IPS-18a (cell line): ENCODE results near the gene THADA.

Experiments
- H3K27ac ChIP-seq: one replicate; pipeline ENCODE4 v1.5.1; 2013; ENCODE audit warnings: low read length
- H3K27me3 ChIP-seq: one replicate; pipeline ENCODE4 v1.6.1; 2013; ENCODE audit warnings: mild to moderate bottlenecking, low read length; ENCODE audit not compliant: control insufficient read depth, insufficient read depth
- H3K36me3 ChIP-seq: one replicate; pipeline ENCODE4 v1.6.1; 2013; ENCODE audit warnings: low read depth, low read length; ENCODE audit not compliant: control insufficient read depth
- H3K4me1 ChIP-seq: one replicate; pipeline ENCODE4 v1.6.1; 2013; ENCODE audit warnings: low read depth, low read length; ENCODE audit not compliant: control insufficient read depth
- H3K4me3 ChIP-seq: one replicate; pipeline ENCODE4 v1.5.1; 2013; ENCODE audit warnings: low read length
- H3K9ac ChIP-seq: one replicate; pipeline ENCODE4 v1.6.1; 2013; ENCODE audit warnings: mild to moderate bottlenecking, low read length, moderate library complexity
- H3K9me3 ChIP-seq: one replicate; pipeline ENCODE4 v1.6.1; 2013; ENCODE audit warnings: low read depth, low read length; ENCODE audit not compliant: control insufficient read depth

The THADA gene

DNA sequence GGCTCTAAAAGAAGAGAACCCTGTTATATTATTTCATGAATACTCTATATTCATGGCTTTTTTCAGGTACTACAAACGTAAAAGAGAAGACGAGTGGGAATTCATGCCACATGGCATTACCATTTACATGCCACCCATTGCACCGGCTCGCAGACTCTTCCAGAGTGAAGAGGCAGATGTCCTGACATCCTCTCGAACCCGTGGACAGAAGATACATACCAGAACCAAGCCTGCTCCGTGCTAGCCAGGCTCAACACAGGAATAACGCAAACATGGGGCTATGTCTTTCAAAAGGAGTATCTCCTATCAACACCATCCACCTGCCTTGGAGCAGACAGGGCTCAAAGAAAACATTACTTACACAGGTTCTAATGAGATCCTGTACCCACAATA lies 168.8 kb downstream of the THADA start:
- no peak overlapping the region for H3K4me3 ChIP-seq
- H3K27ac ChIP-seq, result no peak overlapping the region
- H3K9me3 ChIP-seq, result no peaks in the 10 kb centered on the region
- H3K4me1 ChIP-seq, result no peaks in the 10 kb centered on the region
- H3K27me3 ChIP-seq, result no peaks in the 10 kb centered on the region
- no peaks in the 10 kb centered on the region for H3K36me3 ChIP-seq
- H3K9ac ChIP-seq, result no peak overlapping the region

DNA sequence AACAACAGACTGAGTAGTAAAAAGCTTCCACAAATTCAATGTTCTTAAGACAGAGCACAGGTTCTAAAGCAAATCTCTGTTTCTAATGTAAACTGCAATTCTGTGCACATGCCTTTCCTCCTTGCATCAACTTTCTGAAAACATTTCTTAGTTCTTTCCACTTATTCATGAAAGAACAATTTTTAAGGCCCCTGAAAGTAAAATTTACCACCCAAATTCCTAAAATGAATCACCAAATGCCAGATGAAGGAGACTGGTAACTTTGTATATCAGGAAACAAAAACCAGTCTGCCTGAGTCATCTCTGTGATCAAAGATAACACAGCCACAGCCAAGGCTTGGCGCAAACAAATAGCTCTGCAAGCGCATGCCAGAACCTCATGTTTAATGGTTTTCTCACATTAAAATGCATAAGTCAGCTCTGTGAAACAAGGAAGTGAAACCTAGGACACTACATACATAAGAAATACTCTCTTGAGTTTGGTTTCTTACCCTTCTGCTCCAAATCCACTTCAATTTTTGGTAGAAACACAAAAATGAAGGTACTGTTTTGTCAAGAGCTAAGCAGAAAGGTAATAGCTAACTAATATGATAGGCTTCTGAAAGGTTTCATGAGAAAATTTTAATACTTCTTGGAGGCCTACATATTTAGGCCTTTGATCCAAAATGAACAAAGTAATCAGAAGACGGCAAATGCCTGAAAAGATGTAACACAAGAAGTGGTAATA lies 169.4 kb downstream of the THADA start:
- H3K4me1 ChIP-seq, result no peaks in the 10 kb centered on the region
- H3K9me3 ChIP-seq, result no peaks in the 10 kb centered on the region
- no peak overlapping the region for H3K4me3 ChIP-seq
- no peak overlapping the region for H3K27ac ChIP-seq
- H3K27me3 ChIP-seq, result no peaks in the 10 kb centered on the region
- no peak overlapping the region for H3K9ac ChIP-seq
- no peaks in the 10 kb centered on the region for H3K36me3 ChIP-seq

- Histone ChIP-seq H3K27ac (no peak overlapping the region), H3K36me3 (no peaks in the 10 kb centered on the region), H3K9ac (no peak overlapping the region), H3K4me1 (no peaks in the 10 kb centered on the region), H3K27me3 (no peaks in the 10 kb centered on the region), H3K9me3 (no peaks in the 10 kb centered on the region), H3K4me3 (no peak overlapping the region)
Measured at GRCh38 chr2:43425659-43426058, 170.2 kb downstream of the THADA start.

DNA sequence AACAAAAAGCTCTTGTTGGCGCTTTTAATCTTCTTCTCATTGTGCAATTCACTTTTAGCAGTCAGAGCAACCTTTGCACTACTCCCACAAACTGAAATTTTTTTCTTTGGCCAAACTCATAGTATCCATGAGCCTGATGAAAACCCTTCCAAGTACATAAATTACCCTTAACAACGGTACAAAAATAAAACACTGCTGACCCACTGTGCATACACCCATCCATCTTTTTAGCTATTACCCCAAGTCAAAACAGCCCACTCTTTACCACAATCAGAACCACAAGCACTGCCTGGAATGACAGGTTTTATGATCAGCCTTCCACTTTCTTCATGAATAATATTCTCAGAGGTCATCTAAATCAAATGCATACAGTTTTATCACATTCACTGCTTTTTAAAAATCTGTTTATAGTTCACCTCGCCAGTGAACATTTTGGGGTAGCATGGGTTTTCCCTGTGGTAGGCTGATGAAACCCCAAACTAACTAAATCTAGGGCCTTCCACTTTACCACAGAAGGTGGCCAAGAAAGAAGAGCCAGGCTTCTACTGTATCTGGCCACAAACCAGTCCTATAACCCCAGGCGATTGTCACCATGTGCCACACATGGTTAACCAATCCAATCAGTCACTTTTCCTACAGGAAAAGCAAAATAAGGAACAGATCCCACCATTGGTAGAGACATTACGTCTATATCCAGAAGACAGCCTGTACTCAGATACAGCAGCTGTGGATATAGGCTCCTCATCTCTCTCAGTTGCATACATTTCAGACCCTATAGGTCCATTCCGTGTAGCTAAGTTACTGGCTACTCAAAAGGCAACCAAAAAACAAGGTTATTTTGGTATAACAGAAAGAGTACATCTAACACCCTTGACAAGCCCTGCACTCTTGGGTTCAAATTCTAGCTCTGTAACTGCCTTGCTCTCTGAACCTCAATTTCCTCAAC lies 171.3 kb downstream of the THADA start:
- Histone ChIP-seq H3K4me1 (no peaks in the 10 kb centered on the region), H3K9me3 (no peaks in the 10 kb centered on the region), H3K9ac (no peak overlapping the region), H3K27ac (no peak overlapping the region), H3K4me3 (no peak overlapping the region), H3K36me3 (no peaks in the 10 kb centered on the region), H3K27me3 (no peaks in the 10 kb centered on the region)

GRCh38 chr2:43423941-43424261 lies 171.9 kb downstream of the THADA start:
- H3K4me1 ChIP-seq, result no peaks in the 10 kb centered on the region
- H3K9me3 ChIP-seq, result no peaks in the 10 kb centered on the region
- H3K27me3 ChIP-seq, result no peaks in the 10 kb centered on the region
- H3K36me3 ChIP-seq, result no peaks in the 10 kb centered on the region
- no peak overlapping the region for H3K27ac ChIP-seq
- no peak overlapping the region for H3K4me3 ChIP-seq
- no peak overlapping the region for H3K9ac ChIP-seq

DNA sequence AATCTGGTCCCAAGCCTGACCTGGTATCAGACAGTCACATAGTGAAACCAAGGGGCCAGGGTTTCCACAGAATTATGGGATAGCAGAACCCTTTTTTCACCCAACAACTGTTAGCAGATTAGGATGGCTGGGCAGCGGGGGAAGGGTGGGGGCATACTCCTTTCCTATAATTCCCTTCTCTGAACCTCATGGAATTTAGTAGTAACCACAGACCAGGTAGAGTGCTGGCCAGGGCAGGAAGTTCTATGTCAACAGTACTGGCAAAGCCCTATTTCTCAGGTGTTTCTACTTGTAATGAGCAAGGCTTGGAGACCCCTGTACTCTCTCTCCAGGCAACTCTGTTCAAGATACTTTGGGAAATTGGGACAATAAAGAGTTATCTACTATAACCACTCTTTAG lies 174.6 kb downstream of the THADA start:
- H3K9ac ChIP-seq, result no peak overlapping the region
- no peaks in the 10 kb centered on the region for H3K27me3 ChIP-seq
- H3K4me3 ChIP-seq, result no peak overlapping the region
- no peaks in the 10 kb centered on the region for H3K36me3 ChIP-seq
- H3K9me3 ChIP-seq, result no peaks in the 10 kb centered on the region
- no peaks in the 10 kb centered on the region for H3K4me1 ChIP-seq
- no peak overlapping the region for H3K27ac ChIP-seq

- H3K4me3 ChIP-seq, result no peak overlapping the region
- H3K27me3 ChIP-seq, result no peaks in the 10 kb centered on the region
- H3K9ac ChIP-seq, result no peak overlapping the region
- H3K36me3 ChIP-seq, result no peaks in the 10 kb centered on the region
- H3K4me1 ChIP-seq, result no peaks in the 10 kb centered on the region
- no peak overlapping the region for H3K27ac ChIP-seq
- no peaks in the 10 kb centered on the region for H3K9me3 ChIP-seq
Measured at GRCh38 chr2:43420389-43420801, 175.4 kb downstream of the THADA start.

- no peaks in the 10 kb centered on the region for H3K4me1 ChIP-seq
- H3K27ac ChIP-seq, result no peak overlapping the region
Measured at GRCh38 chr2:43419876-43420275, 176.0 kb downstream of the THADA start.

DNA sequence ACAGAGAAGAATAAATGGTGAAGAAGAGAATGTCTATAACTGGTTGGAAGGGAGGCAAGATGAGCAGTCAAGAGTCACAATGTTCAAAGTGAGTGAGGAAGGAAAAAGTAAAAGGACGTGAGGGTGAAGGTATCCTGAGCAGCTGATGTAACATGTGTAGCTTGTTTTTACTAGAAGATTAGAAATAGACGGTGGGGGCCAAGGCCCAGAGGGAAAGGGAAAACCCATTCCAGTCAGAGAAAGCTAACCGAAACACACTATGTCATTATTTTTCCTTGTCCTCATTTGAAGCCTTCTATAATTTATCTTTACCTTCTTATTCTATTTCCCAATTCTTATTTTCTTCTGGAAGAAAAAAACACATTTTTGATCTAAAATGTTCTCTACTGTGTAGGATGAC lies 176.6 kb downstream of the THADA start:
- H3K4me1 ChIP-seq, result no peaks in the 10 kb centered on the region
- no peak overlapping the region for H3K9ac ChIP-seq
- no peaks in the 10 kb centered on the region for H3K27me3 ChIP-seq
- H3K36me3 ChIP-seq, result no peaks in the 10 kb centered on the region
- H3K9me3 ChIP-seq, result no peaks in the 10 kb centered on the region
- no peak overlapping the region for H3K27ac ChIP-seq
- H3K4me3 ChIP-seq, result no peak overlapping the region

More at GRCh38 chr2:43419876-43420275, 176.0 kb downstream of the THADA start:
- no peak overlapping the region for H3K9ac ChIP-seq
- H3K4me3 ChIP-seq, result no peak overlapping the region
- no peaks in the 10 kb centered on the region for H3K9me3 ChIP-seq
- H3K27me3 ChIP-seq, result no peaks in the 10 kb centered on the region
- H3K36me3 ChIP-seq, result no peaks in the 10 kb centered on the region

- H3K9me3 ChIP-seq, result no peaks in the 10 kb centered on the region
- H3K4me3 ChIP-seq, result no peak overlapping the region
- H3K9ac ChIP-seq, result no peak overlapping the region
- no peaks in the 10 kb centered on the region for H3K27me3 ChIP-seq
- no peak overlapping the region for H3K27ac ChIP-seq
- H3K4me1 ChIP-seq, result no peaks in the 10 kb centered on the region
- H3K36me3 ChIP-seq, result no peaks in the 10 kb centered on the region
Measured at GRCh38 chr2:43418680-43419079, 177.2 kb downstream of the THADA start.

DNA sequence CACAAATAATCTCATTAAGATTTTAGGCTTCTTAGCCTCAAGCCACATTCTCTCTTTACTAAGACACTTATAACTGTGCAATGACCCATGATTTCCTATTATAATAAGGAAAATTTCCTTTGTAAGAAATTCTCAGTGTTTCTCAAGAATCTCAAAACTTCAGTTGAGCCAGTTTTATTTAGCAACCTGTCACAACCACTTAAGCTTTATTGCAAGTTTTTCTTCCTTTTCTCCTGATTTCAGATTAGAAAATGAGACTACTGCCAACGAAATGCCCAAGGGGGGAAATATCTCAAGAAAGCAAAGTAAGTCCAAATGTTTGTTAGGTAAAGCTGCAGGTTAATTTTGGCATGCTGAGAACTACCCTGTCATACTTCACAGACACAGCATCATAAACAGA lies 178.5 kb downstream of the THADA start:
- Histone ChIP-seq H3K9me3 (no peaks in the 10 kb centered on the region), H3K27ac (no peak overlapping the region), H3K4me1 (no peaks in the 10 kb centered on the region), H3K36me3 (no peaks in the 10 kb centered on the region), H3K4me3 (no peak overlapping the region), H3K27me3 (no peaks in the 10 kb centered on the region), H3K9ac (no peak overlapping the region)

DNA sequence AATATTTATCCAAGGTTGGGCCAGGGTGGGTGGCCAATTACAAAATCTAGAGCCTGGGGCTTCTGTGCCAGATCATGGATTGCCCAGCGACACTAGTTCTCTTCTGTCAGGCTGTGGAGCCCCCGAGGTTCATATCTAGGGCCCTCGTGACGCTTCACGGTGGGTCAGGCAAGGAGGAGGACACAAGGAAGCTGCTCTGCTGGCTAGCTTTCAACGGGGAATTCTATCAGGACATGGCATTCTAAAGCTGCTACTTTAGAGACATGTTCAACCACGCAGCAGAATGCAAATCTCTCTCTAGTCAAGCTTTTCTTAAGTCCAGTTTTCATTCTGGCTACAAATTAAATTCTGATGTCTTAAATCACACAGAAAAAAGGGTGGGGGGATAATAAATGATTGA lies 180.2 kb downstream of the THADA start:
- H3K27me3 ChIP-seq, result no peaks in the 10 kb centered on the region
- H3K4me1 ChIP-seq, result no peaks in the 10 kb centered on the region
- H3K4me3 ChIP-seq, result no peak overlapping the region
- no peak overlapping the region for H3K27ac ChIP-seq
- H3K36me3 ChIP-seq, result no peaks in the 10 kb centered on the region
- H3K9ac ChIP-seq, result no peak overlapping the region
- no peaks in the 10 kb centered on the region for H3K9me3 ChIP-seq
